PC-3 (cell line): ENCODE results near the gene BMPR1A.

Experiments used
- CTCF ChIP-seq: fragments of 300-600 bp; sonication (generic); conservative IDR thresholded peaks from 2 replicates; pipeline ENCODE4 v1.5.1; 2017; ENCODE audit warnings: antibody characterized with exemption, low read depth, mild to moderate bottlenecking, low read length
- EZH2 ChIP-seq: fragments of 300-600 bp; sonication (generic); IDR thresholded peaks from one replicate; pipeline ENCODE4 v1.6.1; 2017; ENCODE audit warnings: antibody characterized with exemption, mild to moderate bottlenecking, low read length; ENCODE audit not compliant: unreplicated experiment
- EZH2phosphoT487 ChIP-seq: fragments of 300-600 bp; sonication (generic); IDR thresholded peaks from 2 replicates; pipeline ENCODE4 v1.6.1; 2018; ENCODE audit warnings: mild to moderate bottlenecking, antibody characterized with exemption, low read length, borderline replicate concordance

- no peak for TF ChIP-seq CTCF
- TF ChIP-seq EZH2phosphoT487 = no peak
- no peak for TF ChIP-seq EZH2
Observed at GRCh38 chr10:86751477-86751876, 4.9 kb upstream of the BMPR1A start.
